ENCODE data around the gene NFIC. TPM values are rescaled to one million over a fixed set of nuclear protein-coding genes. Genes with fewer than 3 reads are reported as not detected.
A peak's percentile ranks its signal among the peaks of the same experiment; 100 is the strongest.

NFIC gene
- total RNA-seq, 1 donor = 79.5 TPM

GRCh38 chr19:3467437-3468198, 101.2 kb downstream of the NFIC start:
- DNase-seq (ENCODE audit: low read depth) = no peak
- TF ChIP-seq, protein P1, sequence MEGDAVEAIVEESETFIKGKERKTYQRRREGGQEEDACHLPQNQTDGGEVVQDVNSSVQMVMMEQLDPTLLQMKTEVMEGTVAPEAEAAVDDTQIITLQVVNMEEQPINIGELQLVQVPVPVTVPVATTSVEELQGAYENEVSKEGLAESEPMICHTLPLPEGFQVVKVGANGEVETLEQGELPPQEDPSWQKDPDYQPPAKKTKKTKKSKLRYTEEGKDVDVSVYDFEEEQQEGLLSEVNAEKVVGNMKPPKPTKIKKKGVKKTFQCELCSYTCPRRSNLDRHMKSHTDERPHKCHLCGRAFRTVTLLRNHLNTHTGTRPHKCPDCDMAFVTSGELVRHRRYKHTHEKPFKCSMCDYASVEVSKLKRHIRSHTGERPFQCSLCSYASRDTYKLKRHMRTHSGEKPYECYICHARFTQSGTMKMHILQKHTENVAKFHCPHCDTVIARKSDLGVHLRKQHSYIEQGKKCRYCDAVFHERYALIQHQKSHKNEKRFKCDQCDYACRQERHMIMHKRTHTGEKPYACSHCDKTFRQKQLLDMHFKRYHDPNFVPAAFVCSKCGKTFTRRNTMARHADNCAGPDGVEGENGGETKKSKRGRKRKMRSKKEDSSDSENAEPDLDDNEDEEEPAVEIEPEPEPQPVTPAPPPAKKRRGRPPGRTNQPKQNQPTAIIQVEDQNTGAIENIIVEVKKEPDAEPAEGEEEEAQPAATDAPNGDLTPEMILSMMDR (IDR thresholded peaks at IDR 0.05; ENCODE audit: insufficient read depth, low read length) = no peak
- no peak overlapping the region for H3K4me3 ChIP-seq (ENCODE audit: low read depth, low read length)

DNA sequence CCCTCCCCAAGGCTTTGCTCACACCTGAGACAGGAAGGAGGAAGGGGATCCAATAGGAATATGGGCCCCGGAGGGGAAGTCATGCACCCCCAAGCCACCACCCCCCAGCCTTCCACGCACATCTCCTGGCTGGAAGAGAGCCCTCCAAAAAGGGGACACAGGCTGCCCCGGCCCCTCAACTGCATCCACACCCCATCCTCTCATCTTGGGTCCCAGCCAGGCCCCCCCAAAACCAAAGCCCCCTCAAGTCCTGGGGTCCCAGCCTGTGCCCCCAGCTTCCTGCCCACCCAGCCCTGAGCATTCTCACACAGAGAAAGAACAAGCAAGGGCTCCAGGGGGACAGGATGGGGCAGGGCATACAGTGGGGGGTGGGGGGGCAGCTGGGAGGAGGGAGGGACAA, 101.8 kb downstream of the NFIC start:
- H3K4me3 ChIP-seq (ENCODE audit: low read depth, low read length) = no peak overlapping the region
- DNase-seq (ENCODE audit: low read depth) = no peak
- TF ChIP-seq, protein P1 (IDR thresholded peaks at IDR 0.05; ENCODE audit: insufficient read depth, low read length) = no peak

- H3K4me3 ChIP-seq (ENCODE audit: low read depth, low read length) = no peak overlapping the region
- TF ChIP-seq, protein P1 (IDR thresholded peaks at IDR 0.05; ENCODE audit: insufficient read depth, low read length) = no peak
- no peak for DNase-seq (ENCODE audit: low read depth)
Observed at GRCh38 chr19:3469638-3470499, 103.5 kb downstream of the NFIC start.

DNA sequence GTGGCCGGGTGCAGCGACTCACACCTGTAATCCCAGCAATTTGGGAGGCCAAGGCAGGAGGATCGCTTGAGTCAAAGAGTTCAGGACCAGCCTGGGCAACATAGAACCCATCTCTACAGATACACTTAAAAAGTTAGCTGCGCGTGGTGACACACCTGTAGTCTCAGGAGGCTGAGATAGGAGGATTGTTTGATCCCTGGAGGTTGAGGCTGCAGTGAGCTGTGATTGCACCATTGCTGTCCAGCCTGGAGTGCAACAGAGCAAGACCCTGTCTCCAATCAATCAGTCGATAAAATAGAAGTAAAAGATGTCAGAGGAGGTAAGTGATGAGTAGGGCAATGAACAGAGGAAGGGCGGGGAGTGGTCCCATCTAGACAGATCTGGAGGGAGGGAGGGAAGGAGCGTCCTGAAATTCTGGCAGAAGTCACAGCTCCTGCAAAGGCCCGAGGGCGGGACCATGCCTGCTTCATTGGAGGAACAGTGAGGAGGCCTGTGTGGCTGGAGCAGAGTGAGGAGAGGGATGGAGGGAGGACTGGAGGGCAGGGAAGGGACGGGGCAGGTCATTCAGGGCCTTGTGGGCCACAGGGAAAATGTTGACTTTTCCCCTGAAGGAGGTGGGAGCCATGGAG, 104.2 kb downstream of the NFIC start:
- TF ChIP-seq, protein P1 (IDR thresholded peaks at IDR 0.05; ENCODE audit: insufficient read depth, low read length) = no peak
- no peak for DNase-seq (ENCODE audit: low read depth)
- H3K4me3 ChIP-seq (ENCODE audit: low read depth, low read length) = no peak overlapping the region

- no peak for DNase-seq (ENCODE audit: low read depth)
- TF ChIP-seq, protein P1 (IDR thresholded peaks at IDR 0.05; ENCODE audit: insufficient read depth, low read length) = peak; percentile 91
- no peak overlapping the region for H3K4me3 ChIP-seq (ENCODE audit: low read depth, low read length)
Observed at GRCh38 chr19:3471954-3472655, 105.7 kb downstream of the NFIC start.

- no peak for DNase-seq (ENCODE audit: low read depth)
- TF ChIP-seq, protein P1 (IDR thresholded peaks at IDR 0.05; ENCODE audit: insufficient read depth, low read length) = no peak
- no peak overlapping the region for H3K4me3 ChIP-seq (ENCODE audit: low read depth, low read length)
Observed at GRCh38 chr19:3474010-3474409, 107.6 kb downstream of the NFIC start.
